Epithelial cell of alveolus of lung (primary cell): Measurements from ENCODE around the gene ZNF816. TPM values are rescaled to one million over a fixed set of nuclear protein-coding genes. Genes with fewer than 3 reads are reported as not detected.

Source experiments
- total RNA-seq: library from RNA; depleted of rRNA; stranded (reverse); fragments of >200 nt; gene quantifications from 2 replicates; pipeline ENCODE4 v1.2.1, GENCODE V29; 2015

The ZNF816 gene
- total RNA-seq, result 6.3 and 6.5 TPM in 2 replicates

DNA sequence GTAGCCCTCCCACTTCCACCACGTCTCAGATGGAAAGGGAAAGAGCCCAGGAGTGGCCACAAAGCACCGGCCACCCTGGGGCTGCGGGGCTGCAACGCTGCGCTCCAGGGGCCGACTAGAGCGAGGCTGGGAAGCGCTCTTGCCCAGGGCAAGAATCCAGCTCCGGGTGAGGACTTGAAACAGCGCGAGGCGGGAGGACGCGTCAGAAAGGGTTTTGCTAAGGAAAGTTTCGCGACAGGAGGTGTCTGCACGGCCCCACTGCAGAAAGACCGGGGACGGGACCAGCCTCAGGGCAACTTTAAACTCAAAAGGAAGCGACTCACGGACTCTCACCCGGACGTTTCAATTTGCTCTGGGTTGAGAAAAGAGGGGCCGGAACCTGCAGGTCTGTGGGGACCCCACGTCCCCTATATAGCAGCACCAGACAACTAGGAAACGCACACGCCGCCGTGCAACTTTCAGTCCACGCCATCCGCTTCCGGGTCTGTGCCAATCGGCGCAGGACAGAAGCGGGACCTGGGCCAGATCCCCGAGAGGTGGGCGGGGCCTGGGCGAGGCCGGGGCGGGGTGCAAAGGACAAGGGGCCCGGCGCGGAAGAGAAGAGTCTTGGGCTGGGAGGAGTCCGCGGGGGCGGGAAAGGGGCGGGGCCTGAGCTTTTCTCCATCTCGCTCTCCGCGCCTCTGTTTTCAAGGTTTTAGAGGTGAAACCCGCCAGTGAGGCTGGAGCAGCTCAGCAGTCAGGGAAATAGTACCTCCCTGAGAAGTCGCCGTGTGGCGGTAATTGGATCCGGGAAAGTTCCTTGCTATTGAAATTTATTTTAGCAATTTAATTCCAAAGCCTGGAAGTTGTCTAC, at the start of gene ZNF816:
Gene ZNF816 (minus strand): TSS at position 488 of the 853 bp plus-strand sequence. CDS start 6,792 bp downstream, outside the sequence.

DNA sequence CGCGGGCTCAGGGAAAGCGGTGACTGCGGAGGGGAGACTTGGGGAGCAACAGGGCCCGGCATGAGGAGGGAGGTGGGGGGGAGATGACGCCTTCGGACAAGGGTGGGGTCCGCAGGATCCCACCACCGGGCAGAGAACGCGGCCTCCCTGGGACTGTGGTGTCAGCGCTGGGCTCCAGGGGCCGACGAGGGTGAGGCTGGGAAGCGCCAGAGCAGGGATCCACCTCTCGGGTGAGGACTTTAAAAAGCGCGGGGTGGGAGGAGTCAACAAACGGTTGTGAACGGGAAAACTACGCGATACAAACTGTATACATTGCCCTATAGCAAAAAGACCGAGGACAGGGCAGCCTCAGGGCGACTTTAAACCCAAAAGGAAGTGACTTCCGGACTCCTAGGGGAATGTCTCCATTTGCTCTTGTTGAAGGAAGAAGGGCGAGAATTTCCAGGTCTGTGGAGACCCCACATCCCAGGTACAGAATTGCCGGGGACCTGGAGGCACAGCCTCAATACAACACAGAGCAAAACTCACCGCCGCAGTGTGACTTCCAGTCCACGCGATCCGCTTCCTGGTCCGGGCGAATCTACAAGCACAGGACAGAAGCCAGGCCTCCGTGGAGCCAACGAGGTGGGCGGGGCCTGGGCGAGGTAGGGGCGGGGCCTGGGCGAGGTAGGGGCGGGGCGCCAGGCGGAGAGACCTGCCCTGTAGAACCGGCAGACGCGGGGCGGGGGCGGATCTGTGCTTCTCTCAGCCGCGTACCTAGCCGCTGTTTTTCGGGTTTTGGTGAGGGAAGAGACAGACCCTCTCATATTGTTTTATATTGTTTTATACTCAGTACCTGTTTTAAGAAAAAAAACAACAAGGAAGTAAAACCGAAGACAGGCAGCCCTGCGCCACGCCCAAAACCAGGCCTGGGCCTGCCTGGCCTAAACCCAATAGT, 39.6 kb downstream of the ZNF816 start, which contains the start of gene ZNF888:
Gene ZNF888 (minus strand): TSS at position 588 of the 937 bp plus-strand sequence. CDS start 5,555 bp downstream, outside the sequence.

Other genes starting within 250 kb of the ZNF816 start
- 4.9 and 11.7 TPM in 2 replicates for gene ZNF611, start 227.8 kb downstream of the ZNF816 start, total RNA-seq
- 1.0 and 3.1 TPM in 2 replicates for gene ZNF600, start 176.1 kb downstream of the ZNF816 start, total RNA-seq
- 6.5 and 7.0 TPM in 2 replicates for gene ZNF28, start 141.2 kb downstream of the ZNF816 start, total RNA-seq
- gene ZNF468, start 105.3 kb downstream of the ZNF816 start, total RNA-seq, result 7.9 and 8.1 TPM in 2 replicates
- 2.8 and 4.7 TPM in 2 replicates for gene ZNF320, start 65.2 kb downstream of the ZNF816 start, total RNA-seq
- gene ZNF888, start 39.5 kb downstream of the ZNF816 start, total RNA-seq, result 2.2 and 2.7 TPM in 2 replicates
- gene ERVV-1, start 51.0 kb upstream of the ZNF816 start, total RNA-seq, result not detected in 2 replicates
- not detected in 2 replicates for gene ERVV-2, start 81.9 kb upstream of the ZNF816 start, total RNA-seq
- gene ZNF160, start 140.5 kb upstream of the ZNF816 start, total RNA-seq, result 10.6 and 37.3 TPM in 2 replicates
- 3.7 and 8.7 TPM in 2 replicates for gene ZNF415, start 170.0 kb upstream of the ZNF816 start, total RNA-seq
- gene ZNF347, start 196.2 kb upstream of the ZNF816 start, total RNA-seq, result 2.3 and 7.0 TPM in 2 replicates
- 0.65 and 3.8 TPM in 2 replicates for gene ZNF665, start 230.5 kb upstream of the ZNF816 start, total RNA-seq